ENCODE measurements around the gene PIP5K1A.
"Not testable (repeated sequence)": the region's sequence is repeated elsewhere in the genome, so short reads cannot be mapped to it uniquely, and the experiment has no call there.

DNA sequence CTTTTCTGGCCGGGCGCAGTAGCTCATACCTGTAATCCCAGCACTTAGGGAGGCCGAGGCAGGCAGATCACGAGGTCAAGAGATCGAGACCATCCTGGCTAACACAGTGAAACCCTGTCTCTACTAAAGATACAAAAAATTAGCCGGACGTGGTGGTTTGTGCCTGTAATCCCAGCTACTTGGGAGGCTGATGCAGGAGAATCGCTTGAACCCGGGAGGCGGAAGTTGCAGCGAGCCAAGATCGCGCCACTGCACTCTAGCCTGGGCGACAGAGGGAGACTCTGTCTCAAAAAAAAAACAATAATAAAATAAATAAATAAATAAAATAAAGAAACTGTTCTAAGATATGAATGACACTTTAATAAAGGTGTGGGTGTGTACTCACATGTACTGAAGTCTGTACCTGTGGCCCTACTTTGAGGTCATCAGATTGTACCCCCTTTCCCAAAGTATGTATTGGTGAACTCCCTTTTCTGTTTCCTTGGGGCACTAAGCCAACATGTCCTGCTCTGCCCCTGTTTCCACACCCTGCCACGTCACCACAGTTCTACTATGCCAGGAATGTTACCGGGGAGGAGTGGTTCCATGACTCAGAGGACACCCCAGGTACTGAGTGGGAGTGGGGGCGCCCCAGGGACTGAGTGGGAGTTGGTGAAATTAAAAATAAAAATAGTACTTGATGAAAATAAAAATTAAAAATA, 3.3 kb upstream of the PIP5K1A start:
- not testable (repeated sequence) for TF ChIP-seq EZH2 (IDR thresholded peaks at IDR 0.05; ENCODE audit: insufficient read depth, poor library complexity, severe bottlenecking); EZH2phosphoT487 (IDR thresholded peaks at IDR 0.05; ENCODE audit: insufficient read depth, low read depth)
